Measurements from ENCODE around the gene NUP93.
"Not testable (repeated sequence)": the region's sequence is repeated elsewhere in the genome, so short reads cannot be mapped to it uniquely, and the experiment has no call there.

NUP93 gene

GRCh38 chr16:56876048-56876447 lies 146.1 kb downstream of the NUP93 start:
- DNase-seq = no peak

GRCh38 chr16:56877486-56878182 lies 147.7 kb downstream of the NUP93 start:
- DNase-seq = no peak

- no peak for DNase-seq
These were observed 148.4 kb downstream of the NUP93 start for GRCh38 chr16:56878282-56878854.

DNA sequence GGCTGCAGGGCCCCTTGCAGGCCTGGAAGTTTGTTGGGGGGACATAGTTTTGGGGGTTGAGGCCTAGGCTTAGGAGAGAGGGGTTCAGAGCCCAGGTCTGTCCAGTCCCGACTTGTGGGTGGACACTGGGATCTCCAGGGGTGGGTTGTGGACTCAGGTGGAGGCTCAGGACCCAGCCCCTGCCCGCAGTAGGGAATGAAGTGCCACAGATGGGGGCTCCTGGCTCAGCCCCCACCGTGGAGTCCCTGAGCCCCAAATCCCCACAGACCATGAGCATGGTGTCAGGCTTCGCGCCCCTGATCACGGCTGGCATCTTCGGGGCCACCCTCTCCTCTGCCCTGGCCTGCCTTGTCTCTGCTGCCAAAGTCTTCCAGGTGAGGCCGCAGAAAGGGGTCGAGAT lies 149.3 kb downstream of the NUP93 start:
- no peak for DNase-seq

DNA sequence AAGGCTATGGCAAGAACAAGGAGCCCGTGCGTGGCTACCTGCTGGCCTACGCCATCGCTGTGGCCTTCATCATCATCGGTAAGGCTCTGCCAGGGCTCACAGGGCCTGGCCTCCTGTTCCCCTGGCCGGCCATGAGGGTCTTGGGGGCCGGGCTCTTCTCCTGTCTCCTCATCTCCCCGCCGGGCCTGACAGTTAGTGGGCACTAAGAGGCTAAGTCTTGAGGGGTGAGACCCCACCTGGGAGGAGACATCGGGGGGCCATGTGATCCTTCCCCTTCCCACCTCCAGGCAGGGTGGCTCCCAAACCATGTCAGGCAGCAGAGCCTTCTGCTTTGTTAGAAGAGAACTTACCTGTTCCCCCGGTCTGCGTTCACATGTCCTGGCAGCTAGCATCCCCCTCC lies 150.2 kb downstream of the NUP93 start:
- DNase-seq = no peak

DNA sequence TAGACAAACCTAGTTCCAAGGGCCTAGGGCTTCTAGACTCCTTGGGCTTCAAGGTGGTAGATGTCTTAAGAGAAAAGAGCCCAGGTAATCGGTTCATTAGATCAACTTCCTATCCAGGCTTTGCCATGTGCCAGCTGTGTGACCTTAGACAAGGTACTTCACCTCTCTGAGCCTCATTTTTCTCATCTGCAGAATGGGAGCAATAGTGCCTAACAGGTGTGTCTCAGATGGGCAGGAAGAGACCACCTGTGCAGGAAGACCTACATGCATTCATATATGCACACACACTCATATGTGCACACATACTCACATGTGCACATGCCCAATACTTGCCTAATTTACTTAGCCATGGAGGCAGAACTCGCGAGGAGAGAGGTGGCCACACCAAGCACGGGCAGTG lies 150.8 kb downstream of the NUP93 start:
- no peak for DNase-seq

GRCh38 chr16:56882077-56882800 lies 152.3 kb downstream of the NUP93 start:
- no peak for DNase-seq

- DNase-seq = no peak
These were observed 153.7 kb downstream of the NUP93 start for GRCh38 chr16:56883586-56883985.

DNA sequence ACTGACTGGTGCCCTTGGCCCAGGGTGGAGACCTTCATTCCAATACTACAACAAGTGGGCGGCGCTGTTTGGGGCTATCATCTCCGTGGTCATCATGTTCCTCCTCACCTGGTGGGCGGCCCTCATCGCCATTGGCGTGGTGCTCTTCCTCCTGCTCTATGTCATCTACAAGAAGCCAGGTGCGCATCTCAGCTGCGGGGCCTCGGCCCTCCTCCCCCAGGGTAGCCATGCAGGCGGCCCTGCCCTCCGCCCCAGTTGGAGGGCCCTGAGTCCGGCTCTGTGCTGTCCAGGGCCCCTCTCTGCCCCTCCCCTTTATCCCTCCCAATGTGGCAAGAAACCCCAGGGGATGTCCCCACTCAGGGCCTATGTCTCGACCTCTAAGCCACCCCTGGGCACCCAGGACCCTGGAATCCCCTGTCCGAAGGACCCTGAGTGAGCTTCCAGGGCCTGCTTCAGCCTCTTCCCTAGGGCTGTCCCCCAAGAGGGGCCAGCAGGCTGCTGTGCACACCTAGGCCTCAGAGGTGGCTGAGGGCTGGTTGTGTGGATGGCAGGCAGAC lies 154.2 kb downstream of the NUP93 start:
- no peak for DNase-seq

DNA sequence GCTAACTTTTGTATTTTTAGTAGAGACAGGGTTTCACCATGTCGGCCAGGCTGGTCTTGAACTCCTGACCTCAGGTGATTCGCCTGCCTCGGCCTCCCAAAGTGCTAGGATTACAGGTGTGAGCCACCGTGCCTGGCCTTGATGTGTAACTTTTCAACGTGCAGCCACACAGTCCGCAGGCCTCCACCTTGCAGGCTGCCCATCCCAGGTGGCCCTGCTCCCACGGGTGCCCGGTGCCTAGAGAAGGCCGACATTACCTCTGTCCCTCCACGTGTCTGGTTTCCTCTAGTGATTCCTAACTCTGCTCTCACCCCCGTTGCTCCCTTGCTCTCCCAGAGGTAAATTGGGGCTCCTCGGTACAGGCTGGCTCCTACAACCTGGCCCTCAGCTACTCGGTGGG lies 155.0 kb downstream of the NUP93 start:
- not testable (repeated sequence) for DNase-seq

GRCh38 chr16:56885446-56886162 lies 155.7 kb downstream of the NUP93 start:
- no peak for DNase-seq

- no peak for DNase-seq
These were observed 156.4 kb downstream of the NUP93 start for GRCh38 chr16:56886296-56886695.

DNA sequence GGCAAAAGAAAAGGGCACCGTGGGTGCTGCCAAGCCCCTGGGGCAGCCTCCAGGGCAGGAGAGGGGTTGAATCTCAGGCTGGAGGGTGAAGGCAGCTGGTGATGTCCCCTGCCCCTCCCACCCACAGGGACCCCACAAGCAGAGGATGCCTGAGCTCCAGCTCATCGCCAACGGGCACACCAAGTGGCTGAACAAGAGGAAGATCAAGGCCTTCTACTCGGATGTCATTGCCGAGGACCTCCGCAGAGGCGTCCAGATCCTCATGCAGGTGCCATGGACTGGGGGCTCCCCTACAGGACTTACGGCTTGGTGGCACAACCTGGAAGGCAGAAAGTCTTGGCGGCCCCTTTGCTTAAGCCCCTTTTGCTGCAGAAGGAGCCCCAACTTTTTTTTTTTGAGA lies 156.9 kb downstream of the NUP93 start:
- no peak for DNase-seq

DNA sequence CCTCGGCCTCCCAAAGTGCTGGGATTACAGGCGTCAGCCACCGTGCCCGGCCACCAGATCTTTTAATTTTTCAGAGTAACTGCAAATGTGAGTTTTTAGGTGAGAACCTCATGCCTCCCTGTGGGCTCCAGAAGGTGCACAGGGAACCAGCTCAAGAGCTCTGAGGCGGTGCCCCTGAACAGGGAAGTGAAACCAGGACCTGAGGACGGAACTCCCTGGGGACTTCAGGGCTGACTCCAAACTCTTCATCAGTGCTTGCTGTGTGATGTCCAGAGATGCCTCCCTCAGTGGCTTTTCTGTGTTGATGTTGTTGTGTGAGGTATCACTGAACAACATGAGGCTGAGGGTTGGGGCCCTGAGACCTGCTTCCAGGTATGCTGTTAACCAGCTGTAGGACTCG lies 158.9 kb downstream of the NUP93 start:
- DNase-seq = no peak

DNA sequence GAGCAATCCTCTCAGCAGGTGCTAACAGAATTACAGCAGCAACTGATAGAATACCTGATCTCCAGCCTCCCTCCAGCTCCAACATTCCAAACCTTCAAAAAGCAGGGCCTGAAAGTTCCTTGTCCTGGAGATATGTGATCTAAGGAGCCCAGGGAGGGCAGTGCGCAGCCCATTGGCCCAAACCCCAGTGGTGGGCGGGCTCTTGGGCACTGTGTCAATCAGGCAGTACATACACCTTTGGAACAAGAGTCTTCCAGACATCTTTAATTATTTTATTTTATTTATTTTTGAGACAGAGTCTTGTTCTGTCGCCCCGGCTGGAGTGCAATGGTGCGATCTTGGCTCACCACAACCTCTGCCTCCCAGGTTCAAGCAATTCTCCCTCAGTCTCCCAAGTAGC lies 159.3 kb downstream of the NUP93 start:
- no peak for DNase-seq

- no peak for DNase-seq
These were observed 161.8 kb downstream of the NUP93 start for GRCh38 chr16:56891685-56892084.

GRCh38 chr16:56892705-56893104 lies 162.8 kb downstream of the NUP93 start:
- no peak for DNase-seq

DNA sequence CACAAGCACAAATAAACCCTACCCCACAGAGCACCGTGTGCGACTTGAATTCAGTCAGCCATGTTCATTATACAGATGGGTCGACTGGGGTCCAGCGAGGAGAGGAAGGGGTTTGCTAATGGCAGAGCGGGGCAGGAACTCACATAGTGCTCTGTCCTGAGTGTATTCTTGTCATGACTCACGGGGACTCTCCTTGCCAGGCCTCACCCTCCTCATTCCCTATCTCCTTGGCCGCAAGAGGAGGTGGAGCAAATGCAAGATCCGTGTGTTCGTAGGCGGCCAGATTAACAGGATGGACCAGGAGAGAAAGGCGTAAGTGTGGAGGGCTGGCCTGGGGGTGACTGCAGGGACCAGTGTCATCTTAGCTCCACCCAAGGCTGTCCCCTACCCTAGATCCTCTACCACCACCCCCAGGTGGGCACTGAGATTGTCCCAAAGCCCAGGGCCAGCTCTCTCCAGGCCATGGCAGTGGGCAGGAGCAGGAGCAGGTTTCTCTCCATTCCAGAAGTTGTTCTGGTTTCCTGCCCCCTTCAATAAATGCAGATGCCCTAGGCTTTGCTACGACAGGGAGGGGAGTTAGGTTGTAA lies 164.5 kb downstream of the NUP93 start:
- no peak for DNase-seq

DNA sequence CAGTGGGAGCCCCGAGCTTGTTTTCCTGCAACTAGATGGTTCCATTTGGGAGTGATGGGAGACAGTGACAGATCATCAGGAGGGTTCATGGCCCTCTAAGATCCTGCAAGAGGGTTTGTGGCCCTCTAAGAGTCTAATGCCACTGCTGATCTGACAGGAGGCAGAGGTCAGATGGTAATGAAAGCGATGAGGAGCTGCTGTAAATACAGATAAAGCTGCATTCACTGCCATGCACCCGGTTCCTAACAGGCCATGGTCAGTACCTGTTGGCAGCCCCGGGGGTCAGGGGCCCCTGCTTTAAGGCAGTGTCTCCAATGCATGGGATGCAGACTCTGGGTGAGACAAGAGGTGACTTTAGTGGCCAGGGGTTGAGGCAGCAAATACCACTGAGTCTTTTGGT lies 165.9 kb downstream of the NUP93 start:
- no peak for DNase-seq

GRCh38 chr16:56896244-56896643 lies 166.3 kb downstream of the NUP93 start:
- no peak for DNase-seq

DNA sequence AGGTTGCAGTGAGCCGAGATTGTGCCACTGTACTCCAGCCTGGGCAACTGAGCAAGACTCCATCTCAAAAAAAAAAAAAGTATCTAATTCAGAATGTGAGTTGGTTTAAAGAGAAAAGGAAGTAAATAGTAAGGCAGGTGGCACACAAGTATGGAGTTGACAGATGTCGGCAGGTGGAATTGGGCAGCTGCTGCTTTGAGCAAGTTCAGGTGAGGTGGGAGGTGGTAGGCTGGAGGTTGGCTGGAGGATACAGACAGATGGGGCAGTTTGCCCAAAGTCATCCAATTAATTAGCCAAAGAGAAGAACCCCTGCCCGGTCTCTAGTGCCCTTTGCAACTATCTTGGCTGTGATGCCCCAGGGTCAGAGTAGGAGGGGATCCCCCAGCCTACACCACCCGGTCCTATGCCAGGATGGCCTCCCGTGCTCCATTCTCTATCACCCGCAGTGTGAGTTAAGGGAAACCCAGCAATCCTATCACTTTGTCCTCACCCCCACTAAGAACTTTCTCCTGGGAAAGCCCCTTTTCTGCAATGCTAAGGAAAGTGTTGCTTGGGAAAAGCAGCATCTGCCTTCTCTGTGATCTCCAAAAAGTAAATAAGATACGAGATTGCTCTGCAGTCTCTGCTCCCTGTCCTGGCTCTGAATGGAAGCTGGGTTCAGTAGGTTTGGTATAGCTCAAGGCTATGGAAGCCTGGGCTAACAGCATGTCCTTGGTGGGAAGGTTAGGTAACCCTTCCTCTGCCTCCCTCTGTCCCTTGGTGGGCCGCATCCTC lies 167.3 kb downstream of the NUP93 start:
- no peak for DNase-seq

GRCh38 chr16:56898847-56899246 lies 168.9 kb downstream of the NUP93 start:
- no peak for DNase-seq
